H7 (cell line): ENCODE measurements around the gene KRT24. TPM values are rescaled to one million over a fixed set of nuclear protein-coding genes. Genes with fewer than 3 reads are reported as not detected.

Experiments
- DNase-seq: peaks from one replicate; pipeline ENCODE4 v3.0.0; 2012
- H3K27me3 ChIP-seq: 2 replicates; pipeline ENCODE4 v1.6.0; 2011; ENCODE audit warnings: mild to moderate bottlenecking, low read length; ENCODE audit not compliant: control insufficient read depth, insufficient read depth
- H3K36me3 ChIP-seq: replicated peaks from 2 replicates; pipeline ENCODE4 v1.5.1; 2011; ENCODE audit warnings: low read length; ENCODE audit not compliant: control insufficient read depth, insufficient read depth
- H3K4me3 ChIP-seq: 2 replicates; pipeline ENCODE4 v1.5.1; 2011; ENCODE audit warnings: low read depth, mild to moderate bottlenecking, control low read depth, low read length, moderate library complexity; ENCODE audit not compliant: insufficient read depth
- total RNA-seq: library from RNA; depleted of rRNA; stranded (reverse); fragments of >200 nt; shearing (Covaris generic); gene quantifications from 2 replicates; pipeline ENCODE4 v1.2.3, GENCODE V29; 2014

The KRT24 gene
- total RNA-seq, 1 experiment from 2014 or later, result not detected

DNA sequence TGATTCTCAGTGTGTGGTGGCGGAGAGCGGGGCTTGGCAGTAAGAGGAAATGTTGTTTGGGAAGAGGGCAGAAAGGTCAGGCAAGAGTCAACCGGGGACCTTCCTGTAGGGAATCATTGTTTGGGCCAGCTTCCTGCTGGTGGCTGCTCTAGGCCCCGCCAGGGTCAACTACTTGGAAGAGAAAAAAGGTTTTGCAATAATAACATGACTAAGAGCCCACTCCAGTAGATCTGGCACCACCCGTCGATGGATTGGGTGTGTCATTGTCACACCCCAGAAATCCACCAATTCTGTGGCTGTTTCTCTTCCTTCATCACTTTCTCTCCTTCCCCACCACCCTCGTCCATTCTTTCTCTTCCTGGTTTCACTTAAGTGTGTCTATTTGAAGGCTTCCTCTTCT, 4.2 kb upstream of the KRT24 start:
- H3K27me3 ChIP-seq, result no peaks in the 10 kb centered on the region
- DNase-seq, result no peak
- no peak overlapping the region for H3K4me3 ChIP-seq
- H3K36me3 ChIP-seq, result no peaks in the 10 kb centered on the region

DNA sequence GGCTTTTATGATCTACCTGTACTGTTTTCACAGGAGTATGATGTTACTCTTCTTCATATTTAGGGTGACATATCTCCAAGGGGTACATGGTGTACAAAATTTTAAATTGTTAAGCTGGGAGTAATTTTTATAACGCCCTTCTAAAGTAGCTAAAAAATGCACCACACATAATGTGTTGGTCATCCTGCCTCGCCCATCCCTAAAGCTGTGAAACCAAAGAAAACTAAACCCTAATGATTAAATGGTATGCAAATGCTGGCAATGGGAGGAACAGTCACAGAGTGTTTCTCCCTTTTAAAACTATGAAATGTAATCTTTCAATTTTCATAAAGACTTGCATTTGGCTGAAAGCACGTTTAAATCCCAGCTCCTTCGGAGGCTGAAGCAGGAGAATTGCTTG, 2.0 kb upstream of the KRT24 start:
- Histone ChIP-seq H3K27me3 (no peaks in the 10 kb centered on the region), H3K36me3 (no peaks in the 10 kb centered on the region), H3K4me3 (no peak overlapping the region)
- DNase-seq, result no peak

DNA sequence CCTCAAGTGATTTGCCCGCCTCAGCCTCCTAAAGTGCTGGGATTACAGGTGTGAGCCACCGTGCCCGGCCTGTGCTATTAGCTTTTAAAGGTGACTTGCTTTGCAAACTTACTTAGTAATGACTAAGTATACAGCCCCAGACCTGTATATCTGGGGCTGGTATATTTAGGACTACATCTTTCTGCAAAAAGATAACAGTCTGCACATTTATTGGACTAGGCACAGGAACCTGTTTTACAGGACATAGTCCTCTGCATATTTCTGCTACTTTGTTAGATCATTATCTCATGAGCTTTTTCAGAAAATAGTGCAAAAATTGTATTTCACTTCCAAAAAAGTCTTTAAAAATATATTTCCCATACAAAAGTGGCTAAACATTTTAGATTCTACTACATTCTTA, 1.3 kb downstream of the KRT24 start:
- Histone ChIP-seq H3K27me3 (no peaks in the 10 kb centered on the region), H3K36me3 (no peaks in the 10 kb centered on the region)
- DNase-seq, result no peak

DNA sequence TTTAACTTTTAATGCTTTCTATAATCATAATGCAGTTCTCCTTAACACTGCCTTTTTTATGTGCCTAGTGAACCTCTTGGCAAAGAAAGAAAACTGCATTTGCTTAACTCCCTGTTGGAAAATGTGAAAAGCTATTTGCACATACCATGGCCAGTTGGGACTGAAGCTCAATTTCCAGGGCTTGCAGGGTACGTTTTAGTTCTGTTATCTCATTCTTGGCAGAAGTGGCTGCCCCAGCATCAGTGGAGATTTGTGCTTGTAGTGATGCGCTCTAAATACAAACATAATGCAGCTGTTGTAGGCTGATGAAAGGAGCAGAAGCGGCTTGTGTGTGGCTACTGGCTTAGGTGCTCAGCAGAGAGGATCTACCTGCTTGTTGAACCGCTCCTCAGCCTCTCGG, 3.7 kb downstream of the KRT24 start:
- no peak for DNase-seq
- Histone ChIP-seq H3K36me3 (no peaks in the 10 kb centered on the region), H3K4me3 (no peak overlapping the region), H3K27me3 (no peaks in the 10 kb centered on the region)

More for the DNA sequence above, 1.3 kb downstream of the KRT24 start:
- H3K4me3 ChIP-seq, result no peak overlapping the region

DNA sequence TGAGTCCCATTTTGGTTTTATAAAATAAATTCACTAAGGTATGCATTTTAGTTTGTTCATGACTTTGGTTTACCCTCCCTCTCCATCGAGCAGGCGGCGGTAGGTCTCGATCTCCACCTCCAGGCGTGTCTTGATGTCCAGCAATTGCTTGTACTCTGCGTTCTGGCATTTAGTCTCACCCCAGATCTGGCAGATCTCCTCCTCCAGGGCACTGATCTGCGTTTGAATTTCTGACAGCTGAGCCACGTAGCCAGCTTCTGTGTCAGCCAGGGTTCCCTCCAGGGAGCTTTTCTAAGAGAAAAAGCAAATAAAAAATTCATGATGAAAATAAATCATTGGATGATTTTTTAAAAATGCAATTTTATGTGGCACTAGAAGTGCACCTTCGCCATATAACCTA, 4.2 kb downstream of the KRT24 start:
- no peak overlapping the region for H3K4me3 ChIP-seq
- H3K27me3 ChIP-seq, result no peaks in the 10 kb centered on the region
- H3K36me3 ChIP-seq, result no peaks in the 10 kb centered on the region
- DNase-seq, result no peak

DNA sequence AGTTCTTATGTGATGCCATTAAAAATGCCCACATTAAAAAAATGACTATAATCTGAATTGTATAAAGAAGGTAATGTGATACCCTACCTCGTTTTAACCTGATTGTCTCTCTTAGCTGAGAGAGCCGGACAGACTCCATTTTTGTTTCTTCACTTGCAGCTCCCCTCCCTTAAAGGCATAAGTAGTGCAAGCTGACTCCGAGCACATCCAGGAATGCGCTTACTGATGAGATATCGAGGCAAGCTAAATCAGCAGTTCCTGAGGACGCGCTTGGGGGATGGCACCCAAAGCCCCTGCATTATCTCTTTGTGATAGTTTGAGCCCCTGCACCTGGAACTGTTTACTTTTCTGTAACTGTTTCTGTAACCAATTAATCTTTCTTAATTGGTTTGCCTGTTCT, 6.3 kb downstream of the KRT24 start:
- Histone ChIP-seq H3K36me3 (no peaks in the 10 kb centered on the region), H3K4me3 (no peak overlapping the region), H3K27me3 (no peaks in the 10 kb centered on the region)
- no peak for DNase-seq

DNA sequence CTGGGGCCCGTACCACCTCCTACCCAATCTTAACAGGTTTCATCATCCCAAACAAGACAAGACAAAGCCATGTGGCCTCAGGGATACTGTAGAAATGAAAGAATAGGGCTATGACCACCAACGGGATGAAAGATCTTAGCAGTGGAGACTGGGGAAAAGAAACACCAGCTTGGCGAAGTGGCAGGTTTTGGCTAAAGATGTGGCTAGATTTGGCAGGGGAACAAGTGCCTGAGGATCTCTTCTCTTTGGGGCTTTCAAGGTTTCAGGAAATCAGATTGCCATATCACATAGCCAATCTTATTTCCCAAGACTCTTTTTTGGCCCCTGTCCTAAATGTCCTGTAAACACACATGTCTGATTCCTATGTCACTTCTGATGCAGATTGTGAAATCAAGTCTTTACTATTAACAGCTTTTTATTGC, 6.9 kb downstream of the KRT24 start:
- H3K27me3 ChIP-seq, result no peaks in the 10 kb centered on the region
- DNase-seq, result no peak
- no peak overlapping the region for H3K4me3 ChIP-seq
- no peaks in the 10 kb centered on the region for H3K36me3 ChIP-seq

DNA sequence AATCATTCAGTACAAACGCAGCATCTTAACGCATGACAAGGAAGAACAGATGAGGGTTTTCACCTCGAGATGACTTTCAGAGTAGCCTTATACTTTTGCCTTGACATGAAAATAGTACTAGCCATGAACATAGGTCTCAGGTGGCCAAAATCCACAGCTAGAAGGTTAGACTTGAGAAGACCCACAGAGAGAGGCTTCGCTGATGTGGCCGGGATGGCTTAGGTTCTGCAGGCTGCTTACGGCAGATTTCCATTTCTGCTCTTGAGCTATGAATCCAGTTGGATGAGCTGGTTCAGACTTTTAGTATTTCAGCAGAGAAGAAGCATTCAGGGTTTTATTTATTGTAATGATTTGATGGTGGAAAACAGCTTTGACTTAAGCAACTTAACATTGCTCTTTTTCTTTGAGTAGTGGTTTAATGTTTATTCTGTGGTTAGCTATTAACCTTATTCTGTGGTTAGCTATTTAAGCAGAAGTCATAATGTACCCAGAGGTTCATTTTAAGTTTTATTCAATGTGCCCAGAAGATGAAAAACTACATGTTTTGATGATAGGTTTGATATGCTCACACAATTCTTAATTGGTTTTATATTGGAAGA, 7.6 kb downstream of the KRT24 start:
- H3K36me3 ChIP-seq, result no peaks in the 10 kb centered on the region
- no peak for DNase-seq
- no peaks in the 10 kb centered on the region for H3K27me3 ChIP-seq
- H3K4me3 ChIP-seq, result no peak overlapping the region

DNA sequence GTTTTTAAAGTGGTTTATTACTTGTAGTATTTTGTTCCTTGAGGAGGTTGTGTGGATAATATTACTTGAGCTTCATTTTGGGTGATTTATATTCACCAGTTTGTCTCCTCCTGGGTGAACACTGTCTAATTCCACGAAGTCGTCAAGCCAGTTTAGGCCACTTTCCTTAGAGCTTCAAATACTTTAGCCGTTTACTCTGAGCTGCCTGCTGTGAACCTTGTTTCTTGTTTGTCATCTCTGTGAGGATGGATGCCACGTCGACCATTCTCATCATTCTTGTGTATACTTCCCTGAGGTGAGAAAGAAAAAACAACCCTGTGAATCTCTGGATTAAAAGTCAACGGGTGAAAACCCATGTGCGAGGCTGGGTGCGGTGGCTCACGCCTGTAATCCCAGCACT, 9.0 kb downstream of the KRT24 start:
- H3K36me3 ChIP-seq, result no peaks in the 10 kb centered on the region
- no peaks in the 10 kb centered on the region for H3K27me3 ChIP-seq
- no peak for DNase-seq
- no peak overlapping the region for H3K4me3 ChIP-seq

DNA sequence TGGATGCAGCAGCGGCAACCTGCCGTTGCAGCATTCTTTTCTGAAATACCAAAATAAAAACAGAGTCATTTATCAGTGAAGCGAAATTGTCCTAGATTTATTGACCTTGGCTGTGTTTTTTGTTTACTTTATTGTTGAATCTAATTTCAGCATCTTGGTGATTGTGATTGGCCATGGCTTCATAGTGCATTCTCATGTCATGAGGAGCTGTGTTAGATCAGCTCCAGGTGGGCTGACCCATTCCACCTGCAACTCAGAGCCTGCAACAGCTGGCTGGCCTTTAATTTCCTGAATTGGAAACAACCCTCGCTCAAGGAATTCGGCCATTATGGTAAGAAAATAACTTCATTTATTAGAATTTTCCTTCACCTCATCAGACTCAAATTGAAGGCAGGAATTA, 16.4 kb downstream of the KRT24 start:
- Histone ChIP-seq H3K36me3 (no peaks in the 10 kb centered on the region), H3K27me3 (no peaks in the 10 kb centered on the region; the same call in 1 of the 2 replicates), H3K4me3 (no peak overlapping the region)
- no peak for DNase-seq

DNA sequence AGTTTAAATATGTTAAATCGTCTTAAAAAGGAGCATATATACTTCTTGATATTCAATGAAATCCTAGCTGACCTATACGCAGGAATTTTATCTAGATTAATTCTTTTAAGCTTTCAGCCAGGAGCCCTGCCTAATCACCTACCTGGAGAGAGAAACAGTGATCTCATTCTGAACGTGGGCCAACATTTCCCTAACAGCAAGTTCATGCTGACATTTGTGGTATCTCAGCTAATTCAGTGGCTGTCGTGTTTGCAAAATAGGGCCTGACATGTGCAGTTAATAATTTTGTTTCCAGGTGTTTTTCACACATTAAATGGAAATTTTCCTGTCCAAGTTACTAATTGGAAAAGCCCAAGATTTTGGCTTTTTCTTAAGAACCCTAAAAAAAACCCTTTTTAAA, 17.4 kb downstream of the KRT24 start:
- H3K4me3 ChIP-seq, result no peak overlapping the region
- H3K27me3 ChIP-seq, result no peaks in the 10 kb centered on the region; the same call in 1 of the 2 replicates
- no peaks in the 10 kb centered on the region for H3K36me3 ChIP-seq
- DNase-seq, result no peak

DNA sequence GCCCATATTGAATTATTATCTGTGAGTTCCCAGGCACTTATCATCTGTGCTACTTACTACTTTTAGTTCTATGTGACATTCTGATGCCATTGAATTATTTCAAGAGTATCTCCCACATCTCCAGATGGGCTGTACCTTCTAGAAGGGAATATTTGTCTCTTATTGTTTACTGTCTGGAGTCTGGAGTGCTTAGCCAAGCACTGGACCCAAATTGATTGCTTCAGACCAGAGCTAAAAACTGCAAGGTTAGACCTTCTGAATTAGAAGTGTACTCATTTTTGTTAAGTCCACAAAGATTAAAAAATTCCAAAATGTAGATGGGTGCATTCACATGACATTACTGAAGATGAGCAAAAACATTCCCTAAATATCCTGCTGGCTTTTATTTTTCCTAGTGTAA, 22.6 kb downstream of the KRT24 start:
- DNase-seq, result no peak
- H3K27me3 ChIP-seq, result no peaks in the 10 kb centered on the region; the same call in 1 of the 2 replicates
- H3K36me3 ChIP-seq, result no peaks in the 10 kb centered on the region
- H3K4me3 ChIP-seq, result no peak overlapping the region

DNA sequence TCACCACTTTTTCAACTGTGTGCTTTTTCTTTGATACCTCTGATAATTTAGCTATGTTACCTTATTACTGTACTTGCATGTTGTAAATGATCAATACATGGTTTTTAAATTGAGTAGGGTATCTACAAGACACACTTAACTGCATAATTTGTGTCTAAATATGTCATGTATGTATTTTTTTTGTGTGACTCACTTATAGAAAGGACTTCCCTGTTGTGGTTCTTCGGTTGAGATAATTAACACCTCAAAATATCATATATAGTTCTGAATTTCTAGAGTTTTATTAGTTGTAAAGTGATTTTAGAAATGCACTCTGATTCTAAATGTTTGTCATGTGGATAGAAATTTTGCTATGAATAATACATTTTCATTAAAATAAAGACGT, 24.0 kb downstream of the KRT24 start:
- H3K27me3 ChIP-seq, result no peaks in the 10 kb centered on the region; the same call in 1 of the 2 replicates
- no peak for DNase-seq
- no peak overlapping the region for H3K4me3 ChIP-seq
- no peaks in the 10 kb centered on the region for H3K36me3 ChIP-seq

DNA sequence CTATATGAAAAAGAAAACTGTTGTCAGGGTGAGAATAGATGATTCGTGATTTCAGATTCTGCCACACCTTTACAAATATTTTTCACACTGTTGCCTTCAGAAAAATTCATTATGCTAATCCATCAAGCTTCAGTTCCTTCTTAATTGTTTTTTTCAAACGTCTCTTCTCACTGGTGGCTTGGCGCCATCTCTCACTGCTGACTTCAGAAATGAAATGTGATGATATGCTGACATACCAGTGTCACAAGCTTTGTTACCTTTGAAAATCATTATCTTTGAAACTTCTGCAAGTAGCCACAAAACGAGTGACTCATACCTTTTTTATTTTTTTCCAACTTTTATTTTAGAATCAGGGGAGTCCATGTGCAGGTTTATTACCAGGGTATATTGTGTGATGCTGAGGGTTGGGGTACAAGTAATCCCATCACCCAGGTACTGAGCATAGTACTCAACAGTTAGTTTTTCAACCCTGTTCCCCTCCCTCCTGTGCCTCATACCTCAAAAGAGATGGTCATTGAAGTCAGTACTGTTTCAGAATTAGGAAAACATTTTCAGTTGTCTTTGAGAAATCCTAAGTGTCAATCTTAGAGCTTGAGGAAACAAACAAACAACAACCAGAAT, 24.5 kb downstream of the KRT24 start:
- no peak overlapping the region for H3K4me3 ChIP-seq

DNA sequence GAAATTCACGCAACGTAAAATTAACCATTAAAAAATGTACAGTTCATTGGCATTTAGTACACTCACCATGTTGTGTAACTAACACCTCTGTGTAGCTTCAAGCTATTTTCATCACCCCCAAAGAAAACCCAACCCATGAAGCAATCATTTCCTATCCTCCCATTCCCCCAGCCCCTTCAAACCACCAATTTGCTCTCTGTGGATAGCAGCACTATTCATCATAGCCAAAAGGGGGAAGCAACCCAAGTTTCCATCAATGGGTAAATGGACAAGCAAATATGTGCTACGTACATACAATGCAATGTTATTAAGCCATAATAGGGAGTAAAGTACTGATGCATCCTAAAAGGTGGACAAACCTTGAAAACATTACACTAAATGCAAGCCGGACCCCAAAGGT, 27.6 kb downstream of the KRT24 start:
- no peak for DNase-seq
- no peaks in the 10 kb centered on the region for H3K27me3 ChIP-seq
- no peak overlapping the region for H3K4me3 ChIP-seq
- H3K36me3 ChIP-seq, result no peaks in the 10 kb centered on the region

More for the DNA sequence above, 24.5 kb downstream of the KRT24 start:
- DNase-seq, result no peak
- no peaks in the 10 kb centered on the region for H3K36me3 ChIP-seq
- H3K27me3 ChIP-seq, result no peaks in the 10 kb centered on the region; the same call in 1 of the 2 replicates

DNA sequence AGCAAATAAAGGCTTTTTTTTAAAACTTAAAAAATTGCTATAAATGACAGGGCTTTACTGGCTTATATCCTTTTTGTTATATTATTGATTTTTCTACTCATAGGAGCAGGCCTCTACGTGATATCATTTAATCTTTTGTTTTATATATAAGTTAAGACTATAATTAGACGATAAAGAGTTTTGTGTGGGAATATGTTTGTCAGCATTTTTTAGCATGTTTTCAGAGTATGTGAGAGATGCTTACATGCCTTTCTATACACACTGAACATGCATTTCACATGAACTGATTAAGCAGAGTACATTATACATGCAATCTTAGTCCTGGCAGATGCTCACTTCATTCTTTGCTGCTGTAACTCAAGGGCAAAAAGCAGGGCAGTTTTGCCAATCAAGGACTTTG, 30.9 kb downstream of the KRT24 start:
- no peaks in the 10 kb centered on the region for H3K36me3 ChIP-seq
- no peak for DNase-seq

More for the DNA sequence above, 30.9 kb downstream of the KRT24 start:
- H3K4me3 ChIP-seq, result no peak overlapping the region
- no peaks in the 10 kb centered on the region for H3K27me3 ChIP-seq
